ENCODE data around the gene MBNL1.

DNA sequence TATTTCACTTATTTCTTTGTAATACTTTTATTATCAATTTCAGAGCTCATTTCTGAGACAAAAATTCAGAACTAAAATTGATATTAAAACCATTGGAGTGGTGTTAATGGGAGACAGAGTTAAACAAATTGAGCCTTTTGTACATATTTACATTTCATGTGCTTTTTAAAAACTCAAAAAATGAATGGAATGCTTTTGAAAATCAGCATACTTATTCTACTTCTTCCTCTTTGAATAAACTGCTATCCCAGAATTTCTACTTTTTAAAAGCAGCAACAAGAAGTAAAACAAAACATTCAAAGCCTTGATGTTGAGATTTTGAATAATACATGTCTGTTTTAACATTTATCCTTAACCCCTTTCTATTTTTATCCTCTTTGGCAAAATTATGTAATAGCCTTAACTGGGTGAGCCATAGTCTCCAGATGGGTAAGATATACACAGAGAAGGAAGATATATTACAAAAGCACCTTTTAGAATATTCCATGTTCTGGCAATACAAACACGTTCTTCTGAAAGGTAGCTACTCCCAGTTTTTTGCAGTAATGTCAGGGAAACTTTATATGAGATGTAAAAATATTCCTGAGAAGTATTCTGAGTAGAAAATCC, 123.6 kb downstream of the MBNL1 start:
- TF ChIP-seq, protein P1, sequence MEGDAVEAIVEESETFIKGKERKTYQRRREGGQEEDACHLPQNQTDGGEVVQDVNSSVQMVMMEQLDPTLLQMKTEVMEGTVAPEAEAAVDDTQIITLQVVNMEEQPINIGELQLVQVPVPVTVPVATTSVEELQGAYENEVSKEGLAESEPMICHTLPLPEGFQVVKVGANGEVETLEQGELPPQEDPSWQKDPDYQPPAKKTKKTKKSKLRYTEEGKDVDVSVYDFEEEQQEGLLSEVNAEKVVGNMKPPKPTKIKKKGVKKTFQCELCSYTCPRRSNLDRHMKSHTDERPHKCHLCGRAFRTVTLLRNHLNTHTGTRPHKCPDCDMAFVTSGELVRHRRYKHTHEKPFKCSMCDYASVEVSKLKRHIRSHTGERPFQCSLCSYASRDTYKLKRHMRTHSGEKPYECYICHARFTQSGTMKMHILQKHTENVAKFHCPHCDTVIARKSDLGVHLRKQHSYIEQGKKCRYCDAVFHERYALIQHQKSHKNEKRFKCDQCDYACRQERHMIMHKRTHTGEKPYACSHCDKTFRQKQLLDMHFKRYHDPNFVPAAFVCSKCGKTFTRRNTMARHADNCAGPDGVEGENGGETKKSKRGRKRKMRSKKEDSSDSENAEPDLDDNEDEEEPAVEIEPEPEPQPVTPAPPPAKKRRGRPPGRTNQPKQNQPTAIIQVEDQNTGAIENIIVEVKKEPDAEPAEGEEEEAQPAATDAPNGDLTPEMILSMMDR (IDR thresholded peaks at IDR 0.05) = no peak
- TF ChIP-seq POLR2A (IDR thresholded peaks at IDR 0.05) = no peak
